ENCODE data around the gene RAC2. TPM values are rescaled to one million over a fixed set of nuclear protein-coding genes. Genes with fewer than 3 reads are reported as not detected.
"Not testable (repeated sequence)": the region's sequence is repeated elsewhere in the genome, so short reads cannot be mapped to it uniquely, and the experiment has no call there.

The RAC2 gene
- total RNA-seq, 1 donor from 2014 or later = 5.7 TPM

DNA sequence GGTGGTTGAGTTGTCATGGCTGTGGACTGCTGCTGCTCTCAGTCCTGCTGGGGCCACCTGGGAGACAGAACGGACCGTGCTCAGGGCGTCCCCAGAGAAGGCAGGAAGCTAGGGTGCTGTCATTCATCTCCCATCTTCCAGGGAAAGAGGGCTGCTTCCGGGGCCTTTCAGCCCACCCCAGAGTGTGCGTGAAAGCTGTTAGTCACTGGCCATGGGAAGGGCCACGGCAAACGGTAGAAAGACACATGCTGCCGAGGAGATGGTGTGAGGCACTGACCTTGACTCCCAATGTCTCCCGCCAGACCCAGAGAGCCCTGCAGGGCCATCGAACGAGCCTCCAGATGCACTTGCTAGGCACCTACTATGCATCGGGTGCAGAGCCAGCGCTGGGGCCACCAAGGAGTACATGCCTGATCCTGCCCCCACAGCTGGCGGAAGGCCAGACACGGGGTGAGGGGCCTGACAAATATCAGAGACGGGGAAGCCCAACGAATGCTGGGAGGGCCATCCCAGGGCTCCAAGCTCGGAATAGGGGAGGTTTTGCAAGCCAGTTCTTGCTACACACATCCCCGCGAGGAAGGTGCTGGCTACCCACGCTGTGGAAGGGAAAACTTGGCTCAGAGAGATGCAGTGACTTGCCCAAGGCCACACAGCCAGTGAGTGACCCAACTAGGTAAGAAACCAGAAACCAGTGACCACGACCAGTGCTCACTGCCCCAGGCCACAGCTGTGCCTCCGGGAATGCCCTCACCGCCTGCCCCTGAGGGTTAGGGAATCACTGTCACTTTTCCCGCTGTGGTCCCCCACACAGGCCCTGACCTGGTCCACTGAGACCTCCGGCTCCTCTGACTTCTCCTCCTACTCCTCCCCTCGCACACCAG, 10.1 kb downstream of the RAC2 start:
- DNase-seq = no peak

DNA sequence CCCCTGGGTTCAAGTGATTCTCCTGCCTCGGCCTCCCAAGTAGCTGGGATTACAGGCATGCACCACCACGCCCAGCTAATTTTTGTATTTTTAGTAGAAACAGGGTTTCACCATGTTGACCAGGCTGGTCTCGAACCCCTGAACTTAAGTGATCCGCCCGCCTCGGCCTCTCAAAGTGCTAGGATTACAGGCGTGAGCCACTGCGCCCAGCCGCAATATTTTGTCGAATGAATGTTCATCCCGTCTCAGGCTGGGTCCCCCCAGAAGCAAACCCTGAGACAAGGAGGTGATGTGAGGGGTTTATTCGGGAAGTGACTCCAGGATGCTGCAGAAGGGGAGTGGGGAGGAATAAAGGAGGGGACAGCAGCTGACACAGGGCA, 10.7 kb downstream of the RAC2 start:
- DNase-seq = not testable (repeated sequence)

DNA sequence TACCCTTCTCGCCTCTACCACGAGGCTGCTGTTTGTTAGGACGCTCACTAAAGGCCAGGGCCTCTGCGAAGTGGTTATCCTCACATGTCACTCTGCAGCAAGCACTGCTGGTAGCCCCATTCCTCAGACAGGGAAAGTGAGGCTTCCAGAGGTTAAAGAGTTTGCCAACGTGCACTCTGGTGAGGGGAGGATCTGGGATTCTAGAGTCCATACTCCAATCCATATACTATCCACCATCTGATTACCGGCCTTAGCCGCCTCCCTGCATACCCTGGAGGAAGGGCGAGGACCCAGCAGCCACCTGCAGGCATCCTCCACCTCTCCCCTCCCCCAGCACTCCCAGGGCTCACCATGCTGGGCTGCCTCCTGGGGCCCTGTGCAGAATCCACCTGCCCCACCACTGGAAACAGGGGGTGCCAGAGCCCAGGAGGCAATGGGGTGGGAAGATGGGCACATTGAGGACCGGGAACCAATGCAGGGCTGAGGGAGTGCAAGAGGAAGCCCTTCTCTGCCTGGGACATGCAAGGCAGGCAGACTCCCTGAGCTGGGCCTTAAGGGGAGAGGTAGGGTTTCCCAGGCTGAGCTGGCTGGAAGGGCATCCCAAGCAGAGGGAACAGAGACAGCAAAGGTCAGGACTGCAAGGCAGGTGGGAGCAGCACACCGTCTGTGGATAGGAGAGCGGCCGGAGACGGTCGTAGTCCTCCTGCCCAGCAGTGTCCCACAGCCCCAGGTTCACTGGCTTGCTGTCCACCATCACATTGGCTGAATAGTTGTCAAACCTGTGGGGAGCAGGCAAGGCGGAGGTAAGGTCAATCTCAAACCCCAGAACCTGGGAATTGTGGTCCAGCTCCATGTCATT, 11.7 kb downstream of the RAC2 start:
- DNase-seq = no peak

DNA sequence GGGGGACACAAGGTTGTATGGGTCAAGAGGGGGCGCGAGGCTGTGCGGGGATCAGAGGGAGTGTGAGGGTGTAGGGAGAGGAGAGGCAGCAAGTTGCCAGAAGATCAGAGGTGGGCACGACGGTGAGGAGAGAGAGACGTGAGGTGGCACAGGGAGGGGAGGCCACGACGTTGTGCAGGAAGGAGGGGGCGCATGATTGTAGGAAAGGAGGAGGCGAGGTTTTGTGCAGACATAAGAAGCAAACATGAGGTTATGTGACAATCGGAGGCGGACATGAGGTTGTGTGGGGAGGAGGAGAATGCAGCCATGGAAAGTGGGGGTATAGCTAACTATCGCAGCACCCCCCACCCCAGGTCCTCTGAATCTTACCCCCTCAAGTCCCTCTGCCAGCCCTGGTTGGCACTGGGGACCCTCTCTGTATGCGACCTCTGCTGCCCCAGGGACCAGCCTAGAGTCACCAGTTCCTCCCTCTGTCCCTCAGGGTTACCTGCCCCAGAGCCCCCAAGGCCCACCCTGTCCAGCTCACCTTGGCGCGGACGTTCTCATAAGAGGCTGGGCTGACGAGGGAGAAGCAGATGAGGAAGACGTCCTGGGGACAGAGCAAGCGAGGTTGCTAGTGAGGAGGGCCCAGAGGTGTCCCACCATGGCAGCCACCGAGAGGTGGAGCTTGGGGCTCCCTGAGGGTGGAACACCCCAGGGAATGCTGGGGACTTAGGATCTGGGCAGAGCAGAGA, 12.5 kb downstream of the RAC2 start:
- no peak for DNase-seq

DNA sequence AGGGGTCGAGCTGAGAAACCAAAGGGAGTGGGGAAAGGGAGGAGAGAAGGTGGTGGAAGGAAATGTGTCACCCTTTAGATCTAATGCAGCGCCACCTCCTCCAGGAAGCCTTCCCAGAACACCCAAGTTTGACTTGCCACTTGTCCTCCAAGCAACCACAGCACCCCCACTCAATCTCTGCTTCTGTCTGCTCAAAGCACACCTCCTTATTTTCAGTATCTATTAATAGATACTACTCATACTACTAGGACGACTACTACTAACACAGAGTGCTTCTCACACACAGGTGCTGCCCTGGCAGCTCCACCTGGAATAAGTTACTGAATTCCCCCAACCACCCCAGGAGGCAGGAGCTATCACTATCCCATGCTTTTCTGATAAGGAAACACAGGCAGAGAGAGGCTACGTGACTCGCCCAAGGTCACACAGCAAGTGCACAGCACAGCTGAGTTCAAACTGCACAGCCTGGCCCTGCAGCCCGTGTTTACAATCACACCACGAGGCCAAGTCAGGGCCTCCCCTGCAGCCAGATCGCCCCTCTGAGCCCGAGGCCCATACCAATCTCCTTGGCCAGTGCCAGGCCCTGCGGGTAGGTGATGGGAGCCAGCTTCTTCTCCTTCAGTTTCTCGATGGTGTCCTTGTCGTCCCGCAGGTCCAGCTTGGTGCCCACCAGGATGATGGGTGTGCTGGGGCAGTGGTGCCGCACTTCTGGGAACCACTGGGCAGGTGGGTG, 13.2 kb downstream of the RAC2 start:
- DNase-seq = no peak

DNA sequence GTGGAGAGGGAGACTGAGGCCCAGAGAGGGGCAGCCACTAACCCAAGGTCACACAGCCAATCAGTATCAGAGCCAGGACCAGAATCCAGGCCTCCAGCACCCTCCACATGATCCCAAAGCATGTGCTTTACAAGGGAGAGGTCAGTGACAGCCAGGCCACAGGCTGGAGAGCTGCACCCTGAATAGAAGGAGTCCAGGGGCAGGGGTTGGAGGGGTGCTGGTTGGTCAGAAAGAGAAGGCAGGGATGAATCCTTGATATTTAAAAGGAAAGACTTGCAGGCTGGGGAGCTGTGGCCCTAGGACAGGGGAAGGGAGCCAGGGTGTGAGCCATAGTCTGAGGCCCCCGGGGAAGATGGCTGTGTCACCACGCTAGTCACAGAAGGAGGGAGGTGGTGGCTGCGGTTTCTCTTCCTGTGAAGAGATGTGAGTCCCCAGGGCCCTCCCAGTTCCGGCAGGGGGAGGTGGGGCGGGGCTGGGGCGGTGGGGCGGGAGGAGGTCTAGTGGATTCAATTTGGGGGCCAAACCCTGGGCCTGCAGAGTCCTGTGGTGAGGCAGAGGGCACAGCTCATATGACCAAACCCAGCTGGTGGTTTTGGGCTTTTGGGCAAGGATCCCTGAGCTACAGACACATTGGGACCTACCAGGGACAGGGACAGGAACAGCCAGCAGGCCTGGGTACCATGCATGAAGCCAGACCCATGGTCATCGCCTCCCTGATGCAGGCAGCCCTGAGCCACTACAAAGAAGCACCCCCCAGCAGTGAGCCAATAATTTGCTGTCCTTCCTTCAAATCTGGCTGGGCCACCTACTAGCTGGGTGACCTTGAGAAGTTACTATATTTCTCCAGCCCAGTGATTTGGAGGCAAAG, 14.0 kb downstream of the RAC2 start:
- no peak for DNase-seq

DNA sequence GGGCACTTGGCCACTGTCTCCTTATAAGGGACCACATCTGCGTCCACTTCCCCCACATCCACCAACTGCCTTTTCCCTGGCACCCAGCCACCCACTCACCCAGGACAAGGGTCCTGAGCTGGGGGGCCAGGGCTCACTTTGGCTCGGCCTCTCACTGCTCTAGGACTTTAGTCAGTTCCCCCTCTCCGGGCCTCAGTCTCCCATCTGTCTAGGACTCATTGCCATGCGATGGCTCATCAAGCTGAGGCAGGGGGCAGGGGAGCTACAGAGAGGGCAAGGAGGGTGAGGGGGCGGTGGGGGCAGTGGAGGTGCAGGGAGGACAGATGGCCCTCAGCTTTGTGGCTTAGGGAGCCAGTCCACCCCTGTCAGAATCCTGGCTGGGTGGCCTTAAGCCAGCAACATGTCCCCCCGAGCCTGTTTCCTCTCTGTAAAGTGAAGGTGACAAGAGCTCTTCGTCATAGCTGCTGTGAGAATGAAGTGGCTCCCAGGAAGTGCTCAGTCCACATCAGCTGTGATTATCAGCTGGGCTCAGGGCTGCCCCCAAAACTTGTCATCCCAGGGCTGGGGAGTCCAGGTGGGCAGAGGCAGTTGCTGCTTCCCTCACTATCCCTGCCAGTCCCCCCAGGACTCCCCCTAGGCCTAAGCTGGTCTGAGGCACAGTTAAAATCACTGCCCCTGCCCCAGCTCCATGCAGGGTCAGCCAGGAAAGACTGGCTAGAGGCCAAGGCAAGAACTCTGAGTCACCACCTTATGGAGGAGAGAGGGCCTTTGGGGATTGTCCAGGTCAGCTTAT, 14.9 kb downstream of the RAC2 start:
- no peak for DNase-seq

DNA sequence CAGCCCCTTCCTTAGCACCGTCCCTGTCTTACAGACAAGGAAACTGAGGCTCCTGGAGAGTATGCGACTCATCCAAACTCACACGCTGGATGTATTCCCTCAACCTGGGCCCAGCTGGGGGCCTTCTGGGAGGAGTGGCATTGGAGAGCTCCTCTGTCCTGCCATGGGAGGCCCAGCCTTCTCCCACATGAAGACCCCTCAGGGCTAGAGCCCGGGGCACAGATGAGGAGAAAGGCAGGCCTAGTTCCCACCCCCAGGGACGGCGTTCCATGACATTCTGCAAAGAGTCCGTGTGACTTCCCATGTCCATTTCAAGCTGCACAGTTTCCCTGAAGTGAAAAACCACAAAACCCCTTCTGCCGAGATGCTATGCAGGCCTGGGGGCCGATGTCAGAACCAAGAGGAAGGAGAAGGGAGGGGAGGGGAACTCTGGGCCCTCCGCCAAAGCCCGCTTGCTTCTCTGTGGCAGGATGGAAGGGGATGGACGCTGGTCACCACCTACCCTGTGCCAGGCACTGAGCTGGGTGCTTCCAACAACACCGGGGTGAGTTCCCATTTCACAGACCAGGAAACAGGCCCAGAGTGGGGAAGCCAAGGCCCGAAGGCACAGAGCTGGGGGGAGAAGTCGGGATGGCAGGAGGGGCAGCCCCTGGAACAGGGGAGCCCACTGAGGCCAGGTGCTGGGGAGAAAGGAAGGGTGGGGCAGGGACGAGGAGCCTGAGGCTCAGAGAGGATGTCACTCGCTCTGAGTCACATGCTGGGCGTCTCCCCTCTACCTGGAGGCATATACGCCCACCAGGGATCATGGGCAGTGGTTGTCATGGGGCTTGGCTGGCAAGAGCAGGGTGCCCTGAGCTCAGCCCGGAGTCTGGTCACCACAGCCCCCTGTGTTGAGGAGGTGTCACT, 15.7 kb downstream of the RAC2 start:
- DNase-seq = no peak

DNA sequence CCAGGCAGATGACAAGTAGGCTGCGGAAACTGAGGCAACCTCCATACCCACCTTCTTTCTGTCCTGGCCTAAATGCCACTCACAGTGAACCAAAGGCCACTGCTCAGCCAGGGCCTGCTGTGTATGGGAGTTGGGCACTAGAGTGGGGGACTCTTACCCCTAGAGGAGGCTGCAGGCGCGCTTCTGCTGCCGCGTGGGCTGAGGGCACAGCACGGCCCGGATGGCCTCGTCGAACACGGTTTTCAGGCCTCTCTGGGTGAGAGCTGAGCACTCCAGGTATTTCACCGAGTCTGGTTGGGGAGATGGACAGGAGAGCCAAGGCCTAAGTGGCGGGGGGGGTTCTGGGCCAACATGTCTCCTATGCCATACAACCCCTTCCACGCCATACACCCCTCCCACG, 17.6 kb downstream of the RAC2 start:
- no peak for DNase-seq

DNA sequence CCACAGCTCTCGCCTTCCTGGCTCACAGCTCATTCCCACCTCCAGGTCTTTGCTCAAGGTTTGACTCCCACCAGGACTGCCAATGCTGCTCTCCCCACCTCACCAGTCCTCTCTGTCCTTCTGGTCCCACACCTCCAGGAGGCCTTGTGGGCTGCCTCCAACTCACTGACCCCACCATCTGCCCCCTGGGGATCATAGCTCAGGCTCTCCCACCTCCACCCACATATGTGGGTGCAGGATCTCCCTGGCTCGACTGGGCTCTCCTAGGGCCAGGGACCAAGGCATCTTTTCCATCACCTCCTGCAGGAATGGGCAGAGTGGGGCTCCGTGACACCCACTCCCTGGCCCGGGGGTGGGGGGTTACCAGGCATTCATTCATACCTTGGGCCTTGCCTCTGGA, 18.0 kb downstream of the RAC2 start:
- DNase-seq = no peak

DNA sequence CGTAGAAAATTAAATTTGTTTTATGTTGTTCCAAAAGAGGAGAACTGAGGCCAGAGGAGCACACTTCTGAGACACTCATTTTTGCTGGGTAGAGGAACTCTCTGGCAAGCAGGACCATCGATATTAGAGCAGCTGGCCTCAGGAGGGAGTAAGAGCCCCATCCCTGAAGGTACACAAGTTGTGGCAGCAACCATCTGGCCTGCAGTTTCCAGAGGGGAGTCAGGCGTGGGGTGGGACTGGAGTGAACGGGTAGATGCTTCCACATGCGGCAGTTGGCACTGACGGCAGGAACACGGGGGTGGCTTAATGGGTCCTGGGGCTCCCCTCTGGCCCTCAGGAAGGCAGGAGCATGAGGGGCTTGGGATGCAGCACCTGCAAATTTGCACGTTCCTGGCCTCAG, 18.6 kb downstream of the RAC2 start:
- DNase-seq = no peak

DNA sequence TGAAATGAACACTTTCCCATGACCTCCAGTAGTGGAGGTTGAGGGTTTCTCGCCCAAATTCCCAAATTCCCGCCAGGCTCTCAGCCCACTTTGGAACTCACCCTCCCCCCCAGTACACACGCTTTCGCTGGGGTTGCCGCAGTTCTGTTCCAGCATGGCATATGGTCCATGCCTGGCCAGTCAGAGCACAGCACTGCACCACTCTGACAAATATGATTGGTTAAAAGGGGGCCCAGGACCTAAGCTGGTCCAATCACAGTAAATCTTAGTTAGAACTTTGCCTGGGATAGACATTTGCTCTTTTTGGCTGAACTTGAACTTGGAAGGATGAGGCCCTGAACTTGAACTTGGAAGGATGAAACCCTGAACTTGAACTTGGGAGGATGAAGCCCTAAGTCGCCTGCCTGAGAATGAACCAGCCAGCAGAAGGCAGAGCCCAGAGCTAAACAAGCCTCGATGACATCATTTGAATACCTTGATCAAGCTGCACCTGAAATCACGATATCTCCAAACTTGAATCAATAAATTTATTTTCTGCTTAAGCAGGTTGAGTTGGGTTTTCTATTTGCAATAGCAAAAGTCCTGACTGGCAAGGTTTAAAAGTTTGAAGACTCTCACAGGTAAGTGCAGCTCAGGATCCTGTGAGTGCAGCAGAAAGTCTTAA, 19.2 kb downstream of the RAC2 start:
- no peak for DNase-seq

DNA sequence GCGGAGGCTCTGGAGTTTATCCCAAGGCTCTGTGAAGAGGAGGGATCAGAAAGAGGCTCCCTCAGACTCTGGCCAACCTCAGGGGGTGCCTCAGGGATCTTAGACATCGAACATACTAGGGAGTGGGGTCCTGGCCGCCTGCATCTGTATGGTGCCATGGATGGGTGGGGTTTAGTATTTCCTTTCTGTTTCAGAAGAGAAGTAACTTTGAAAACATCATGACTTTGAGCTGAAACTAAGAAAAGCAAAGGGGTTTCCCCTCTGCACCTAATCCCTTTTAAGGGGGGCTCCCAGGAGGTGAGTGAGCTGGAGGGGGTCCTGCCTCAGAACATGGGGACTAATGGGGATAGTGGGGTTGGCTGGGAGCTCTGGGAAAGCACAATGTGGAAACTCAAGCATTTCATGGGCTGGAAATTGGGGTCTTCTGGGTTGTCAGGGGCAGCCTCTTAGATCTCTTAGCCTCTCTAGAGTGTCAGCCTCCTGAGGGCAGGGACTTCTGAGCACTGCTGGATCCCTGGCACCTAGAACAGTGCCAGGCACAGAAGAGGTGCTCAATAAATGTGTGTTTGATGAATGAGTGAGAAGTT, 20.0 kb downstream of the RAC2 start:
- DNase-seq = no peak

DNA sequence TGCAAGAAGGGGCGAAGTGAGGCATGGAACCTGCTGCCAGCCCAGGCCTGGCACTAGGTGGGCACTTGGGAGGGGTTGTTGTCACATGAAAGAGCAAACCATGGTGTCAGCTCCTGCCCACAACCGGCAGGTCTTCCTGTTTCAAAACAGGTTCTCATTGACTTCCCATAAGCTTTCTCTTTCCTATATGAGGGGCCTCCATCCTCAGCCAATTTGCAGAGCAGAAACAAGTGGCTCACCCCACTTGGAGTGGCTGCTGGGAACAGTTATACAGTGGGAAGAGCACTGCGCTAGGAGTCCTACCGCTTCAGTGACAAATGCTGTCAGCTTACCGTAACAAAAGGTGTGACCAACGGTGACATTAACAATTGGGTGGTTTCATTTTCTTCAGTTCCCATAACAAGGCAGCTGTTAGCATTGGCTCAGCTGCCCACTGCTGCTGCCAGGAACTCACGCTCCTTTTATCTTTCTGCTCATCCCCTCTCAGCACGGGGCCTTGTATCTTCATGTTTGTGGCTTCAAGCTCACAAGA, 21.6 kb downstream of the RAC2 start:
- DNase-seq = no peak

DNA sequence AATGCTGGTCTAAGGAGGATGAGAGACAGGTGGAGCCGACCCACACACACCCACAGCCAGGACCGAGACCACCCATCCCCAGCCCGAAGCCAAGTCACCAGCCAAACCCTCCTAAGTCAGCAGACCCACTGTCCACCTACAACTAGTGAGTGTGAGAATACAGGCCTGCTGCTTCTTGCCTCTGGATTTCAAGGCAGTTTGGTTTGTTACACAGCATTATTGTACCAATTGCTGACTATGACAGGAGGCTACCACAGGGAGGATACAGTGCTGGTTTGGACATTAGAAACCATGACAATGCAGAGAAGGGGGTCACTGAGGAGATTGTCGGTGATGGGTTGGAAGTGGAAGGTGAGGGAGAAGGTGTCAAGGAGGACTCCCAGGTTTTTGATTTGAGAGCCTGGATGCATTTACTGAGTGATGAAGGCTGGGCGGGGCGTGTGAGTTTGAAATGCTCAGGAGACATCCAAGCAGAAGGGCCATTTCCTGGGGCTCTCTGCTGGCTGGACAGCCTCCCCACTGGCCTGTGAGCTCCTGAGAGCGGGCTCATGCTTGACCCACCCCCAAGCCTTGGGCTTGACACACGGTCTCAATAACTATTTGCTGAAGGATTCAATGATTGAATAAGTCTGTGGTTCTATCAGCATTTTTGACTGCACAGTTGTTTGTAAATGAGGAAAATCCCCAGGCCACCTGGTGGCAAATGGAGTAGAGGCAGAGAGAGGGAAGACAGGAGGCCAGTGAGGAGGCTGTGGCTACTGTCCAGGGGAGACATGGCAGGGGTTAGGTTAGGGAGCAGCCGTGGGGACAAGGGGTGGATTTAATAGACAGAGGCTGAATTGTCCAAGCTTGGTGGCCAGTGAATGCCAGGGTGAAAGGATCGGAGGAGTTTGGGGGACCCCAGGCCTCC, 22.4 kb downstream of the RAC2 start:
- DNase-seq = no peak

DNA sequence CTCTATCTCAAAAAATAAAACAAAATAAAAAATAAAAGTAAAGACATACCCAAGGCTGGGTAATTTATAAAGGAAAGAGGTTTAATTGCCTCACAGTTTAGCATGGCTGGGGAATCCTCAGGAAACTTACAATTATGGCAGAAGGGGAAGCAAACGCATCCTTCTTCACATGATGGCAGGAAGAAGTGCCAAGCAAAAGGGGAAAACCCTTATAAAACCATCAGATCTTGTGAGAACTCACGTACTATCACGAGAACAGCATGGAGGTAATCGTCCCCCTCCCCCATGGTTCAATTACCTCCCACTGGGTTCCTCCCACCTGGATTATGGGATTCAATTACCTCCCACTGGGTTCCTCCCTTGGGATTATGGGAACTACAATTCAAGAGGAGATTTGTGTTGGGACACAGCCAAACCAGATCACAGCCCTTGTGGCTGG, 23.5 kb downstream of the RAC2 start:
- DNase-seq = no peak

DNA sequence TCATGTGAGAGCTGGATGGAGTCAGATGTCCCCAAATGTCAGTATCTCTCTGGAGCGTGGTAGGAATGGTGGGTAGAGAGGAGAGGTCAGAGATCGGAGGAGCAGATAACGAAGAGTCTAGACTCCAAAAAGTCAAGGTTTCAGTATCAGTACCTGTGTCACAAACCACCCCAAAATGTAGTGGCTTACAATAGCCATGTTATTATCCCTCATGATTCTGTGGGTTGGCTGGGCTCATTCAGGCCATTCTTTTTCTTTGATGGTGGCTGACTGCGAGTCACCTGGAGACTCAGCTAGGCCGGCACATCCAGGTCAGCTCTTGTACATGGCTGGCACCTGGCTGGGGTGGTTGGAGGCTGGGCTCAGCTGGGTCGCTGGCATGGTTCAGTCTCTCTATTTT, 24.5 kb downstream of the RAC2 start:
- DNase-seq = no peak

All from skin of body (tissue), 2 donors.